ENCODE measurements around the gene ISG15. TPM values are rescaled to one million over a fixed set of nuclear protein-coding genes. Genes with fewer than 3 reads are reported as not detected.

Gene ISG15
- total and polyA plus RNA-seq, 2 of the 13 experiments (the other 11 are each of a cell fraction or from before 2014, with no cell fraction given) = 42.1 to 54.9 TPM

GRCh38 chr1:982765-983436, 30.4 kb upstream of the ISG15 start:
- Histone ChIP-seq H3K4me1 (ENCODE audit: insufficient read depth, low read length) (peaks cover 45% of the 10 kb centered on the region), H3K36me3 (replicated peaks in 1 of 2; ENCODE audit: control insufficient read depth in 1 of 2, insufficient read depth in 2 of 2, low read length in 2 of 2) (no peaks in the 10 kb centered on the region), H4K20me1 (ENCODE audit: insufficient read depth, low read length) (no peaks in the 10 kb centered on the region), H3K79me2 (ENCODE audit: insufficient read depth, low read length) (no peaks in the 10 kb centered on the region), H3K27ac (ENCODE audit: extremely low read length, insufficient read depth, low read length) (no peak overlapping the region), H2AFZ (ENCODE audit: low read length) (no peak overlapping the region), H3K9me3 (ENCODE audit: low read length) (no peaks in the 10 kb centered on the region), H3K9ac (ENCODE audit: insufficient read depth, low read depth, low read length) (no peak overlapping the region), H3K27me3 (ENCODE audit: control insufficient read depth in 1 of 2, insufficient read depth in 2 of 2, low read length in 2 of 2) (peaks cover 22 to 60% of the 10 kb centered on the region in 2 experiments), H3K4me3 (replicated peaks in 1 of 3; ENCODE audit: insufficient read depth in 1 of 3, low read depth in 2 of 3, low read length in 3 of 3) (peak overlapping the region in 1 of 3 experiments; percentile 70; a peak in 1 of 6 replicates), H3K4me2 (ENCODE audit: low read depth, low read length) (peak overlapping the region; percentile 74)
- 55% methylated on average over 14 of the region's 43 CpGs for WGBS (ENCODE audit: low lambda C conversion rate)
- ChIA-PET CTCF (ENCODE audit: low intra/inter-chr PET ratio, low total read pairs) (interaction anchor here (2.4 kb wide), 1 partner anchor 81 kb away, joined by 8 read pairs; no protein-coding TSS in a partner anchor), POLR2A (interaction anchor here (0.8 to 1.3 kb wide), 3 partner anchors 16 to 142 kb away, joined by 3 read pairs; partner anchors contain the start of gene PLEKHN1)
- DNase-seq (ENCODE audit: low spot score) (no peak), ATAC-seq (no peak), FAIRE-seq (no peak)
- no peak for TF ChIP-seq ZNF879 (CRISPR knock-in tag; IDR thresholded peaks at IDR 0.05)
- no peak for TF ChIP-seq ZNF883 (CRISPR knock-in tag; IDR thresholded peaks at IDR 0.05; ENCODE audit: not compliant biosample characterization)
- TF ChIP-seq RBFOX2 (IDR thresholded peaks at IDR 0.05; ENCODE audit: low read depth, low read length) = no peak
- TF ChIP-seq ZBTB33 (CRISPR knock-in tag; IDR thresholded peaks at IDR 0.05) = peak; percentile 19; the same call in 1 of the 2 replicates
- TF ChIP-seq HNRNPK (IDR thresholded peaks at IDR 0.05; ENCODE audit: low read depth, low read length, poor library complexity, severe bottlenecking) = no peak
- in situ Hi-C loops (cut with HindIII; ENCODE audit: extremely low pct_ligation_motif_present, low pct_unique_long_range_greater_than_20kb) (no loop called here), intact Hi-C loops (cut with micrococcal nuclease; ENCODE audit: unreplicated experiment) (no loop called here)
- BruUV-seq (replicated peaks) = no TSS peak

All from HepG2 (cell line).